HCT116 (cell line): ENCODE data around the gene STON1. TPM values are rescaled to one million over a fixed set of nuclear protein-coding genes. Genes with fewer than 3 reads are reported as not detected.
"Not testable (repeated sequence)": the region's sequence is repeated elsewhere in the genome, so short reads cannot be mapped to it uniquely, and the experiment has no call there.

ENCODE experiments used
- ATAC-seq: fragments of 200-7000 bp; cut with Tn5 transposase; 2 replicates; pipeline ENCODE4 v1.9.1; 2020; ENCODE audit warnings: mild to moderate bottlenecking, moderate library complexity
- BruUV-seq: library from RNA; stranded (reverse); fragments of 400-500 nt; replicated peaks from 2 replicates; lab custom pipeline; 2021; lab: Mats Ljungman, UMichigan
- CTCF ChIA-PET: fragments of 300-600 bp; sonication (Branson Sonifier 250); formaldehyde crosslinking; loops from one replicate; lab custom pipeline; 2021; ENCODE audit warnings: antibody characterized with exemption; lab: Charles Lee
- POLR2A ChIA-PET: fragments of 300-600, 350-600 bp; sonication (Branson Sonifier 250); formaldehyde crosslinking; loops from one replicate; lab custom pipeline; 2021; ENCODE audit warnings: antibody characterized with exemption; lab: Charles Lee
- RAD21 ChIA-PET, 2 experiments: fragments of 300-600 bp; sonication (Branson Sonifier 250); formaldehyde crosslinking; loops; one replicate each; lab custom pipeline; 2023; ENCODE audit warnings: low total read pairs in 2 of 2; ENCODE audit not compliant: uncharacterized antibody in 2 of 2, unreplicated experiment in 2 of 2, low non-redundant PET in 1 of 2; lab: Charles Lee
- DNase-seq: peaks from one replicate; pipeline ENCODE4 v3.0.0-alpha.2; 2010; ENCODE audit warnings: low read depth, low spot score
- H2AFZ ChIP-seq: fragments of 200-600 bp; shearing (Covaris generic), sonication (generic); 2 replicates; pipeline ENCODE4 v1.6.1; 2017; ENCODE audit warnings: low read depth, mixed run types, mixed read lengths, antibody characterized with exemption, low read length; ENCODE audit not compliant: poor library complexity, severe bottlenecking
- H3K27ac ChIP-seq: 2 replicates; pipeline ENCODE4 v1.5.1; 2012; ENCODE audit warnings: low read depth, low read length
- H3K27me3 ChIP-seq: fragments of 200-600 bp; sonication (generic); 2 replicates; pipeline ENCODE4 v1.6.1; 2016; ENCODE audit warnings: mixed run types, low read length, mixed read lengths; ENCODE audit not compliant: insufficient read depth
- H3K36me3 ChIP-seq, 2 experiments: fragments of 200-500 bp in 1 of 2; fragments of 200-600 bp in 1 of 2; sonication (Bioruptor generic) in 1 of 2; sonication (generic) in 1 of 2; 2 replicates each; pipeline versions ENCODE4 v1.5.1 to v1.6.1; 2014 to 2016; ENCODE audit warnings: low read length in 2 of 2, inconsistent platforms in 1 of 2, mixed read lengths in 1 of 2, mixed run types in 1 of 2; ENCODE audit not compliant: insufficient read depth in 2 of 2, control insufficient read depth in 1 of 2
- H3K4me1 ChIP-seq, 2 experiments: fragments of 200-600 bp in 1 of 2; sonication (generic) in 1 of 2; 2 replicates each; pipeline versions ENCODE4 v1.5.1 to v1.6.1; 2012 to 2017; ENCODE audit warnings: low read length in 2 of 2, inconsistent platforms in 1 of 2, mild to moderate bottlenecking in 1 of 2, mixed read lengths in 1 of 2, mixed run types in 1 of 2, moderate library complexity in 1 of 2; ENCODE audit not compliant: insufficient read depth in 2 of 2, control insufficient read depth in 1 of 2
- H3K4me2 ChIP-seq: fragments of 200-600 bp; sonication (generic); 2 replicates; pipeline ENCODE4 v1.6.1; 2017; ENCODE audit warnings: mixed run types, low read length, mixed read lengths
- H3K4me3 ChIP-seq, 2 experiments: fragments of 200-600 bp in 1 of 2; sonication (generic) in 1 of 2; replicated peaks in 1 of 2; 2 replicates each; pipeline ENCODE4 v1.5.1; 2011 to 2016; ENCODE audit warnings: low read length in 2 of 2, control low read depth in 1 of 2, low read depth in 1 of 2, mild to moderate bottlenecking in 1 of 2, mixed read lengths in 1 of 2, mixed run types in 1 of 2
- H3K79me2 ChIP-seq: fragments of 200-600 bp; sonication (generic); 2 replicates; pipeline ENCODE4 v1.6.1; 2017; ENCODE audit warnings: mild to moderate bottlenecking, mixed run types, low read length, moderate library complexity, mixed read lengths; ENCODE audit not compliant: insufficient read depth
- H3K9ac ChIP-seq: fragments of 200-600 bp; sonication (generic); 2 replicates; pipeline ENCODE4 v1.6.1; 2016; ENCODE audit warnings: low read length, mixed read lengths
- H3K9me2 ChIP-seq: fragments of 200-600 bp; sonication (generic), shearing (Covaris generic); 2 replicates; pipeline ENCODE4 v1.6.1; 2017; ENCODE audit warnings: mixed run types, mild to moderate bottlenecking, moderate library complexity; ENCODE audit not compliant: insufficient read depth
- H3K9me3 ChIP-seq, 2 experiments: fragments of 200-500 bp in 1 of 2; fragments of 200-600 bp in 1 of 2; sonication (Bioruptor generic) in 1 of 2; sonication (generic) in 1 of 2; 2 replicates each; pipeline ENCODE4 v1.6.1; 2014 to 2017; ENCODE audit warnings: low read length in 2 of 2, mixed read lengths in 2 of 2, inconsistent platforms in 1 of 2, low read depth in 1 of 2, mild to moderate bottlenecking in 1 of 2, mixed run types in 1 of 2, moderate library complexity in 1 of 2; ENCODE audit not compliant: control insufficient read depth in 1 of 2, insufficient read depth in 1 of 2
- H4K20me1 ChIP-seq: fragments of 200-600 bp; sonication (generic), shearing (Covaris generic); 2 replicates; pipeline ENCODE4 v1.6.1; 2017; ENCODE audit warnings: mixed run types, mild to moderate bottlenecking, moderate library complexity; ENCODE audit not compliant: insufficient read depth
- RAD21 ChIP-seq: IDR thresholded peaks from 2 replicates; pipeline ENCODE4 v1.6.1; 2012; ENCODE audit warnings: low read depth, mild to moderate bottlenecking
- YY1 ChIP-seq: IDR thresholded peaks from 2 replicates; pipeline ENCODE4 v1.6.1; 2011; ENCODE audit warnings: low read length, low read depth, moderate library complexity, mild to moderate bottlenecking; ENCODE audit not compliant: insufficient replicate concordance; ENCODE audit errors: extremely low read depth
- ZNF274 ChIP-seq: fragments of 200-500 bp; sonication (Bioruptor generic); IDR thresholded peaks from 2 replicates; pipeline ENCODE4 v1.6.1; 2014; ENCODE audit warnings: mild to moderate bottlenecking, low read depth, low read length, inconsistent platforms
- intact Hi-C: fragments of 100-400 bp; cut with micrococcal nuclease; formaldehyde crosslinking; loops from 2 replicates; pipeline ENCODE4 v1.10.0; 2022
- total RNA-seq: library from RNA; stranded (reverse); gene quantifications from one replicate; pipeline ENCODE4 v1.2.1, GENCODE V29; 2021; ENCODE audit not compliant: unreplicated experiment

The STON1 gene
- total RNA-seq, 1 experiment from 2014 or later, result 1.4 TPM

GRCh38 chr2:48592067-48592466 lies 62.1 kb downstream of the STON1 start:
- no peaks in the 10 kb centered on the region for H3K79me2 ChIP-seq
- no peaks in the 10 kb centered on the region for H3K27me3 ChIP-seq
- H4K20me1 ChIP-seq, result no peaks in the 10 kb centered on the region
- H3K4me3 ChIP-seq, result no peak overlapping the region
- ATAC-seq (no peak), DNase-seq (no peak)
- CTCF ChIA-PET, result no interaction called here
- no peaks in the 10 kb centered on the region for H3K4me1 ChIP-seq
- H3K4me2 ChIP-seq, result no peak overlapping the region
- no TSS peak for BruUV-seq
- POLR2A ChIA-PET, result no interaction called here
- no peaks in the 10 kb centered on the region for H3K9me3 ChIP-seq
- intact Hi-C loops, result no loop called here
- H3K9me2 ChIP-seq, result no peaks in the 10 kb centered on the region
- RAD21 ChIA-PET, result no interaction called here
- no peak overlapping the region for H2AFZ ChIP-seq
- TF ChIP-seq RAD21, result no peak
- no peak for TF ChIP-seq ZNF274
- TF ChIP-seq YY1, result no peak
- no peak overlapping the region for H3K27ac ChIP-seq
- H3K9ac ChIP-seq, result no peak overlapping the region
- no peaks in the 10 kb centered on the region for H3K36me3 ChIP-seq

GRCh38 chr2:48596751-48597150 lies 66.8 kb downstream of the STON1 start:
- H3K4me3 ChIP-seq, POLR2A ChIA-PET, H4K20me1 ChIP-seq, H3K9me2 ChIP-seq, RAD21 ChIA-PET, H2AFZ ChIP-seq, H3K4me2 ChIP-seq, H3K79me2 ChIP-seq, ATAC-seq, intact Hi-C loops, DNase-seq, H3K9ac ChIP-seq, H3K36me3 ChIP-seq, H3K27ac ChIP-seq, H3K9me3 ChIP-seq, BruUV-seq, H3K27me3 ChIP-seq: not testable (repeated sequence)
- peaks cover 0 to 16% of the 10 kb centered on the region in 2 experiments; a peak in 2 of 4 replicates for H3K4me1 ChIP-seq
- CTCF ChIA-PET, result interaction anchor here (1.4 kb wide), 1 partner anchor 8 kb away, joined by 6 read pairs; no protein-coding TSS in a partner anchor
